Panc1 (cell line): ENCODE measurements around the gene PSMD13. TPM values are rescaled to one million over a fixed set of nuclear protein-coding genes. Genes with fewer than 3 reads are reported as not detected.

Experiments
- ATAC-seq: fragments of 200-7000 bp; cut with Tn5 transposase; 2 replicates; pipeline ENCODE4 v1.9.1; 2020; ENCODE audit warnings: mild to moderate bottlenecking, moderate library complexity
- BruUV-seq: library from RNA; stranded (reverse); fragments of 400-500 nt; replicated peaks from 2 replicates; lab custom pipeline; 2021; lab: Mats Ljungman, UMichigan
- CTCF ChIA-PET: fragments of 300-600 bp; sonication (Branson Sonifier 250); formaldehyde crosslinking; loops from one replicate; lab custom pipeline; 2022; ENCODE audit warnings: antibody characterized with exemption; lab: Charles Lee
- POLR2A ChIA-PET: fragments of 300-600 bp; sonication (Branson Sonifier 250); formaldehyde crosslinking; loops from one replicate; lab custom pipeline; 2022; ENCODE audit warnings: antibody characterized with exemption; lab: Charles Lee
- DNase-seq: peaks from one replicate; pipeline ENCODE4 v3.0.0-alpha.2; 2010; ENCODE audit warnings: low read depth, low spot score
- H3K27ac ChIP-seq: 2 replicates; pipeline ENCODE4 v1.5.1; 2011; ENCODE audit warnings: mild to moderate bottlenecking, low read length, inconsistent platforms
- H3K27me3 ChIP-seq: fragments of 200-500 bp; sonication (Bioruptor generic); 2 replicates; pipeline ENCODE4 v1.6.0; 2014; ENCODE audit warnings: low read length, inconsistent platforms; ENCODE audit not compliant: control insufficient read depth, insufficient read depth
- H3K36me3 ChIP-seq: fragments of 200-500 bp; sonication (Bioruptor generic); 2 replicates; pipeline ENCODE4 v1.5.1; 2014; ENCODE audit warnings: inconsistent platforms, mild to moderate bottlenecking, low read length, moderate library complexity; ENCODE audit not compliant: control insufficient read depth, insufficient read depth
- H3K4me1 ChIP-seq: 2 replicates; pipeline ENCODE4 v1.5.1; 2011; ENCODE audit warnings: inconsistent platforms, mild to moderate bottlenecking, low read length, moderate library complexity; ENCODE audit not compliant: control insufficient read depth, insufficient read depth
- H3K4me3 ChIP-seq, 2 experiments: 2 replicates each; pipeline ENCODE4 v1.5.1; 2011 to 2012; ENCODE audit warnings: low read depth in 2 of 2, low read length in 2 of 2, mild to moderate bottlenecking in 2 of 2, inconsistent platforms in 1 of 2, moderate library complexity in 1 of 2
- H3K9me3 ChIP-seq: fragments of 200-500 bp; sonication (Bioruptor generic); 2 replicates; pipeline ENCODE4 v1.5.1; 2014; ENCODE audit warnings: low read depth, mild to moderate bottlenecking, inconsistent platforms, low read length, moderate library complexity; ENCODE audit not compliant: control insufficient read depth, insufficient read depth
- CTCF ChIP-seq: fragments of 450-650 bp; IDR thresholded peaks from 2 replicates; pipeline ENCODE4 v1.5.1; 2017; ENCODE audit warnings: mild to moderate bottlenecking
- POLR2AphosphoS5 ChIP-seq: IDR thresholded peaks from 2 replicates; pipeline ENCODE4 v1.6.1; 2012; ENCODE audit warnings: mild to moderate bottlenecking, low read depth, low read length, moderate library complexity
- REST ChIP-seq, 2 experiments: IDR thresholded peaks; 2 replicates each; pipeline ENCODE4 v1.6.1; 2011 to 2012; ENCODE audit warnings: low read depth in 2 of 2, control low read depth in 1 of 2, low read length in 1 of 2, mild to moderate bottlenecking in 1 of 2, moderate library complexity in 1 of 2; ENCODE audit not compliant: insufficient read depth in 1 of 2
- SIN3A ChIP-seq: IDR thresholded peaks from 2 replicates; pipeline ENCODE4 v1.6.1; 2012; ENCODE audit warnings: low read depth, mild to moderate bottlenecking, low read length, moderate library complexity, borderline replicate concordance; ENCODE audit not compliant: insufficient read depth
- TCF7L2 ChIP-seq: IDR thresholded peaks from 2 replicates; pipeline ENCODE4 v1.6.1; 2011; ENCODE audit warnings: mild to moderate bottlenecking, low read depth, low read length, inconsistent platforms
- in situ Hi-C: cut with HindIII; loops from 2 replicates; pipeline ENCODE4 v1.10.0; 2016; ENCODE audit warnings: low sequenced_read_pairs, low pct_unique_long_range_greater_than_20kb
- intact Hi-C: fragments of 100-400 bp; cut with micrococcal nuclease; formaldehyde crosslinking; loops from one replicate; pipeline ENCODE4 v1.10.0; 2022; ENCODE audit not compliant: unreplicated experiment
- total RNA-seq: library from RNA; stranded (reverse); gene quantifications from one replicate; pipeline ENCODE4 v1.2.1, GENCODE V29; 2021; ENCODE audit not compliant: unreplicated experiment

The PSMD13 gene
- total RNA-seq, 1 experiment from 2014 or later = 271 TPM

GRCh38 chr11:282630-283360, 46.0 kb downstream of the PSMD13 start:
- no peak for DNase-seq
- no TSS peak for BruUV-seq
- intact Hi-C loops = no loop called here
- Histone ChIP-seq H3K4me3 (no peak overlapping the region), H3K27ac (no peak overlapping the region), H3K27me3 (peaks cover 3% of the 10 kb centered on the region), H3K36me3 (no peaks in the 10 kb centered on the region), H3K4me1 (peaks cover 13% of the 10 kb centered on the region; the same call in 1 of the 2 replicates), H3K9me3 (no peaks in the 10 kb centered on the region)
- no peak for ATAC-seq
- in situ Hi-C loops = no loop called here
- ChIA-PET CTCF (no interaction called here), POLR2A (interaction anchor here (0.6 kb wide), 1 partner anchor 71 kb away, joined by 5 read pairs; no protein-coding TSS in a partner anchor)
- TF ChIP-seq POLR2AphosphoS5 = no peak
- no peak for TF ChIP-seq REST (IDR thresholded peaks at IDR 0.05; ENCODE audit: insufficient read depth in 1 of 2, low read depth in 2 of 2, low read length in 1 of 2)
- TF ChIP-seq TCF7L2 = no peak
- TF ChIP-seq CTCF = no peak
- no peak for TF ChIP-seq SIN3A

- ChIA-PET POLR2A (interaction anchor here (0.6 kb wide), 1 partner anchor 792 kb away, joined by 3 read pairs; no protein-coding TSS in a partner anchor), CTCF (interaction anchor here (0.6 kb wide), 1 partner anchor 253 kb away, joined by 3 read pairs; no protein-coding TSS in a partner anchor)
- TF ChIP-seq CTCF = no peak
- TF ChIP-seq SIN3A = no peak
- TF ChIP-seq TCF7L2 = no peak
- no peak for TF ChIP-seq REST (IDR thresholded peaks at IDR 0.05; ENCODE audit: insufficient read depth in 1 of 2, low read depth in 2 of 2, low read length in 1 of 2)
- no peak for TF ChIP-seq POLR2AphosphoS5
- in situ Hi-C loops (no loop called here), intact Hi-C loops (no loop called here)
- H3K27ac ChIP-seq = no peak overlapping the region
- no peaks in the 10 kb centered on the region for H3K9me3 ChIP-seq
- no peak overlapping the region for H3K4me3 ChIP-seq
- peaks cover 19% of the 10 kb centered on the region; the same call in 1 of the 2 replicates for H3K4me1 ChIP-seq
- no peak for ATAC-seq
- DNase-seq = no peak
- BruUV-seq = no TSS peak
- peaks cover 3% of the 10 kb centered on the region for H3K27me3 ChIP-seq
- no peaks in the 10 kb centered on the region for H3K36me3 ChIP-seq
Measured at GRCh38 chr11:283405-284104, 46.8 kb downstream of the PSMD13 start.
